Upper lobe of left lung (tissue), 6 donors: Measurements from ENCODE around the gene SMYD3. TPM values are rescaled to one million over a fixed set of nuclear protein-coding genes. Genes with fewer than 3 reads are reported as not detected.

Source experiments
- ATAC-seq, 2 donors: fragments of 200-7000 bp; cut with Tn5 transposase; one replicate each; pipeline ENCODE4 v1.9.1; 2022; ENCODE audit warnings: mild to moderate bottlenecking in 2 of 2, moderate library complexity in 2 of 2; ENCODE audit not compliant: low FRiP score in 2 of 2
- DNase-seq, 2 donors: peaks; one replicate each; pipeline ENCODE4 v3.0.0-alpha.2; 2019 to 2020
- H3K27ac ChIP-seq, 4 donors: fragments of 200-600 bp; sonication (generic); one replicate each; pipeline ENCODE4 v1.5.1; 2016 to 2019
- H3K27me3 ChIP-seq, 4 donors: fragments of 200-600 bp; sonication (generic); one replicate each; pipeline ENCODE4 v1.5.1; 2017 to 2019
- H3K36me3 ChIP-seq, 4 donors: fragments of 200-600 bp; sonication (generic); one replicate each; pipeline ENCODE4 v1.5.1; 2016 to 2019
- H3K4me1 ChIP-seq, 4 donors: fragments of 200-600 bp; sonication (generic); one replicate each; pipeline ENCODE4 v1.5.1; 2018 to 2019
- H3K4me3 ChIP-seq, 4 donors: fragments of 200-600 bp; sonication (generic); one replicate each; pipeline ENCODE4 v1.5.1; 2017 to 2019; ENCODE audit warnings: mild to moderate bottlenecking in 2 of 4, moderate library complexity in 1 of 4
- H3K9me3 ChIP-seq, 4 donors: fragments of 200-600 bp; sonication (generic); one replicate each; pipeline ENCODE4 v1.5.1; 2018 to 2019
- EP300 ChIP-seq, 4 donors: sonication (generic); formaldehyde crosslinking; IDR thresholded peaks; one replicate each; pipeline ENCODE4 v1.5.1; 2017; ENCODE audit warnings: antibody characterized with exemption in 4 of 4, control low read depth in 2 of 4
- POLR2A ChIP-seq, 4 donors: fragments of 450-650 bp; IDR thresholded peaks; one replicate each; pipeline ENCODE4 v1.5.1; 2016 to 2017; ENCODE audit warnings: antibody characterized with exemption in 4 of 4, mild to moderate bottlenecking in 2 of 4
- POLR2AphosphoS5 ChIP-seq, 2 donors: sonication (generic); formaldehyde crosslinking; IDR thresholded peaks; one replicate each; pipeline ENCODE4 v1.5.1; 2017; ENCODE audit warnings: antibody characterized with exemption in 2 of 2
- WGBS, 2 donors: methylation state at CpG; one replicate each; pipeline ENCODE4 v1.1.5; 2017 to 2018; 5-methylcytosine and 5-hydroxymethylcytosine counted together
- total RNA-seq, 6 donors: library from RNA; depleted of rRNA in 4 of 6; stranded (reverse); fragments of >200 nt in 4 of 6; gene quantifications; one replicate each; pipeline versions ENCODE4 v1.1.0 to v1.2.1, GENCODE V29; 2016 to 2021
- TF ChIP-seq, protein P1 (sequence below), 6 experiments: fragments of 450-650 bp in 4 of 6; fragments of 200-600 bp in 2 of 6; sonication (generic) in 2 of 6; IDR thresholded peaks; one replicate each; pipeline ENCODE4 v1.5.1; 2016 to 2019; ENCODE audit warnings: antibody characterized with exemption in 6 of 6
- donor health status: DM: no; HTN: no; CAD: no; lungs with moderate emphysema.
- donor health status: DM: no; HTN: yes; CAD: no; lungs with severe emphysema.

SMYD3 gene
- total RNA-seq, 6 donors from 2014 or later = 22.7 to 109 (median 34.0) TPM

DNA sequence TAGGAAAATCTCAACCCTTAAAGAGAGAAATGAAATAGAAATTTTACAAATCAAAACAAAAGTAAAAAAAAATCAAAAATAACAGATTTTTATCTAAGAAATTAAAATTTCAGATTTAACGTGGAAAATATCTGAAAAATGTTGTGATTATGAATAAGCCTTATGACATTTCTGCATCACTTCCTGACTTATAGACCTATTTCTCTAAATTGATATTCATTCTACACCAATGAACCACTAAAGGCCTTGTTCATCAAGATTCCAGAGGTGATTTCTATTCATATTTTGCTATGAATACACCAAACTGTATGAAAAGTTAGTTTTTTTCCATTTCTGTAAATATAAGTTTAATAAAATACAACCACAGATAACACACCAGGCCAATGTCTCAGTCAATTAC, 261.5 kb downstream of the SMYD3 start:
- no peaks in the 10 kb centered on the region for H3K9me3 ChIP-seq
- H3K36me3 ChIP-seq = no peaks in the 10 kb centered on the region
- TF ChIP-seq EP300 (IDR thresholded peaks at IDR 0.05) = no peak
- TF ChIP-seq, protein P1, sequence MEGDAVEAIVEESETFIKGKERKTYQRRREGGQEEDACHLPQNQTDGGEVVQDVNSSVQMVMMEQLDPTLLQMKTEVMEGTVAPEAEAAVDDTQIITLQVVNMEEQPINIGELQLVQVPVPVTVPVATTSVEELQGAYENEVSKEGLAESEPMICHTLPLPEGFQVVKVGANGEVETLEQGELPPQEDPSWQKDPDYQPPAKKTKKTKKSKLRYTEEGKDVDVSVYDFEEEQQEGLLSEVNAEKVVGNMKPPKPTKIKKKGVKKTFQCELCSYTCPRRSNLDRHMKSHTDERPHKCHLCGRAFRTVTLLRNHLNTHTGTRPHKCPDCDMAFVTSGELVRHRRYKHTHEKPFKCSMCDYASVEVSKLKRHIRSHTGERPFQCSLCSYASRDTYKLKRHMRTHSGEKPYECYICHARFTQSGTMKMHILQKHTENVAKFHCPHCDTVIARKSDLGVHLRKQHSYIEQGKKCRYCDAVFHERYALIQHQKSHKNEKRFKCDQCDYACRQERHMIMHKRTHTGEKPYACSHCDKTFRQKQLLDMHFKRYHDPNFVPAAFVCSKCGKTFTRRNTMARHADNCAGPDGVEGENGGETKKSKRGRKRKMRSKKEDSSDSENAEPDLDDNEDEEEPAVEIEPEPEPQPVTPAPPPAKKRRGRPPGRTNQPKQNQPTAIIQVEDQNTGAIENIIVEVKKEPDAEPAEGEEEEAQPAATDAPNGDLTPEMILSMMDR (IDR thresholded peaks at IDR 0.05) = no peak
- DNase-seq (no peak), ATAC-seq (no peak)
- no peak overlapping the region for H3K4me3 ChIP-seq
- WGBS, 2 donors = 77 to 90% methylated on average over 1 of the region's 1 CpG
- no peaks in the 10 kb centered on the region for H3K27me3 ChIP-seq
- no peaks in the 10 kb centered on the region for H3K4me1 ChIP-seq
- no peak overlapping the region for H3K27ac ChIP-seq

DNA sequence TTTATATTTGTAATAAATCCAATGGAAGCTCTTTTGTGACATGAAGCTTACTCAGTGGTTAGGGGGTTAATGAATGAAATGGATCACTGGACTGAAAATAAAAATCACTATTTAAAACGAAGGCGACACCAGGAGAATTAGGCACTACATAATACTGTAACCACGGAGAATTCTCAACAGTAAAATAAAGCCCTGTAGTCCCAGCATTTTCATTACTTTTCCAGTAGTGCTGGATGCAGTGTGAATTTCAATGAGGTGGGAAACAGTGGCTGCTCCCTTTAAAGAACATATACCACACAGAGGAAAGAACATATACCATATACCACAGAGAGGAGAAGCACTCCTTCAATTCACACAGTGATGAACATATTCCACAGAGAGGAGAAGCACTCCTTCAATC, 275.0 kb downstream of the SMYD3 start:
- Histone ChIP-seq H3K36me3 (no peaks in the 10 kb centered on the region), H3K27ac (no peak overlapping the region), H3K9me3 (no peaks in the 10 kb centered on the region), H3K4me1 (no peaks in the 10 kb centered on the region), H3K4me3 (no peak overlapping the region), H3K27me3 (no peaks in the 10 kb centered on the region)
- DNase-seq (no peak), ATAC-seq (no peak)
- 87% methylated on average over 3 of the region's 3 CpGs for whole genome bisulfite sequencing, 2 donors
- TF ChIP-seq POLR2A (IDR thresholded peaks at IDR 0.05) (no peak), EP300 (IDR thresholded peaks at IDR 0.05) (no peak), POLR2AphosphoS5 (IDR thresholded peaks at IDR 0.05) (no peak)
- TF ChIP-seq, protein P1 (IDR thresholded peaks at IDR 0.05) = no peak

GRCh38 chr1:246226041-246226440, 281.0 kb downstream of the SMYD3 start:
- Histone ChIP-seq H3K4me3 (no peak overlapping the region), H3K36me3 (no peaks in the 10 kb centered on the region), H3K9me3 (no peaks in the 10 kb centered on the region), H3K4me1 (no peaks in the 10 kb centered on the region), H3K27me3 (no peaks in the 10 kb centered on the region), H3K27ac (no peak overlapping the region)
- no peak for DNase-seq
- TF ChIP-seq, protein P1 (IDR thresholded peaks at IDR 0.05) = no peak
- TF ChIP-seq EP300 (IDR thresholded peaks at IDR 0.05) (no peak), POLR2AphosphoS5 (IDR thresholded peaks at IDR 0.05) (no peak), POLR2A (IDR thresholded peaks at IDR 0.05) (no peak)
- 71 to 72% methylated on average over 2 of the region's 2 CpGs for WGBS, 2 donors
- ATAC-seq = no peak

GRCh38 chr1:246221485-246222255, 285.4 kb downstream of the SMYD3 start:
- Histone ChIP-seq H3K4me1 (no peaks in the 10 kb centered on the region), H3K27me3 (no peaks in the 10 kb centered on the region), H3K4me3 (no peak overlapping the region), H3K36me3 (no peaks in the 10 kb centered on the region), H3K27ac (no peak overlapping the region), H3K9me3 (no peaks in the 10 kb centered on the region)
- ATAC-seq (peak in 1 of 2 donors; percentile 49), DNase-seq (peak in 1 of 2 donors; percentile 43)
- WGBS, 2 donors = 87 to 100% methylated on average over 4 to 14 of the region's 14 CpGs
- TF ChIP-seq EP300 (IDR thresholded peaks at IDR 0.05) (no peak), POLR2AphosphoS5 (IDR thresholded peaks at IDR 0.05) (no peak), POLR2A (IDR thresholded peaks at IDR 0.05) (no peak)
- TF ChIP-seq, protein P1 (IDR thresholded peaks at IDR 0.05) = no peak
